Measurements from ENCODE around the gene NRG4.

- TF ChIP-seq POLR2A (IDR thresholded peaks at IDR 0.05; ENCODE audit: low read depth, low read length) = no peak
- TF ChIP-seq CTCF (IDR thresholded peaks at IDR 0.05; ENCODE audit: extremely low read depth in 1 of 2, insufficient read depth in 1 of 2, low read depth in 1 of 2, low read length in 2 of 2) = no peak
- no peak for TF ChIP-seq MAX (IDR thresholded peaks at IDR 0.05; ENCODE audit: insufficient read depth, insufficient read length)
- no peak for TF ChIP-seq POLR2AphosphoS5 (IDR thresholded peaks at IDR 0.05; ENCODE audit: insufficient read depth, low read depth, low read length)
- no peak for TF ChIP-seq JUN (IDR thresholded peaks at IDR 0.05; ENCODE audit: borderline replicate concordance, insufficient read depth, insufficient read length, low read depth)
- TF ChIP-seq EZH2 (IDR thresholded peaks at IDR 0.05; ENCODE audit: borderline replicate concordance, low read depth, low read length, severe bottlenecking) = no peak
- TF ChIP-seq MYC (IDR thresholded peaks at IDR 0.05; ENCODE audit: low read depth, low read length) = no peak
- no peak for TF ChIP-seq FOS (IDR thresholded peaks at IDR 0.05; ENCODE audit: borderline replicate concordance, insufficient read depth, low read length)
- TF ChIP-seq GATA2 (IDR thresholded peaks at IDR 0.05; ENCODE audit: insufficient read depth, insufficient read length, low read depth, low read length) = no peak
Observed at GRCh38 chr15:76010613-76011012, 1.6 kb downstream of the NRG4 start.
